SHP77 treated with DMSO at 0.1 percent for 48 hours (cell line): ENCODE results near the gene PRF1.

Experiments
- DNase-seq: peaks from one replicate; lab custom pipeline; 2025; lab: John Stamatoyannopoulos, UW

The PRF1 gene

GRCh38 chr10:70576803-70577517 lies 25.6 kb downstream of the PRF1 start:
- no peak for DNase-seq

GRCh38 chr10:70575874-70576802 lies 26.4 kb downstream of the PRF1 start:
- no peak for DNase-seq

GRCh38 chr10:70575486-70575873 lies 27.1 kb downstream of the PRF1 start:
- DNase-seq = no peak

GRCh38 chr10:70573599-70574506 lies 28.7 kb downstream of the PRF1 start:
- DNase-seq = no peak

GRCh38 chr10:70571636-70572439 lies 30.7 kb downstream of the PRF1 start:
- no peak for DNase-seq

GRCh38 chr10:70571236-70571635 lies 31.3 kb downstream of the PRF1 start:
- DNase-seq = no peak

- no peak for DNase-seq
These were observed 33.6 kb downstream of the PRF1 start for GRCh38 chr10:70568781-70569495.

- no peak for DNase-seq
These were observed 34.4 kb downstream of the PRF1 start for GRCh38 chr10:70568113-70568512.

- DNase-seq = no peak
These were observed 34.9 kb downstream of the PRF1 start for GRCh38 chr10:70567603-70568002.

- no peak for DNase-seq
These were observed 35.8 kb downstream of the PRF1 start for GRCh38 chr10:70566515-70567290.

- no peak for DNase-seq
These were observed 36.7 kb downstream of the PRF1 start for GRCh38 chr10:70565556-70566514.

- DNase-seq = no peak
These were observed 37.6 kb downstream of the PRF1 start for GRCh38 chr10:70564901-70565351.

GRCh38 chr10:70564113-70564725 lies 38.3 kb downstream of the PRF1 start:
- DNase-seq = no peak

GRCh38 chr10:70563230-70563629 lies 39.3 kb downstream of the PRF1 start:
- DNase-seq = no peak

GRCh38 chr10:70562036-70562755 lies 40.3 kb downstream of the PRF1 start:
- DNase-seq = no peak

GRCh38 chr10:70561558-70561957 lies 41.0 kb downstream of the PRF1 start:
- DNase-seq = no peak

- no peak for DNase-seq
These were observed 41.5 kb downstream of the PRF1 start for GRCh38 chr10:70561070-70561469.
